ENCODE results near the gene RAB20. TPM values are rescaled to one million over a fixed set of nuclear protein-coding genes. Genes with fewer than 3 reads are reported as not detected.

The RAB20 gene
- total and polyA plus RNA-seq, 2 donors (not counting 1 experiment from before 2014, with no cell fraction given): 2.4 to 4.6 TPM

GRCh38 chr13:110521296-110521680 lies 40.2 kb downstream of the RAB20 start:
- Mint-ChIP-seq H3K27me3 (no peaks in the 10 kb centered on the region), H3K9me3 (ENCODE audit: insufficient read depth) (no peaks in the 10 kb centered on the region), H3K4me3 (no peak overlapping the region), H3K27ac (no peak overlapping the region), H3K4me1 (peaks cover 26% of the 10 kb centered on the region)
- peaks cover 0 to 5% (median 0%) of the 10 kb centered on the region in 4 experiments for H3K27me3 ChIP-seq (replicated peaks in 1 of 4; ENCODE audit: control extremely low read depth in 1 of 4, control insufficient read depth in 3 of 4, insufficient read depth in 4 of 4, low read length in 3 of 4)
- intact Hi-C loops (cut with micrococcal nuclease): no loop called here
- ATAC-seq (ENCODE audit: low read depth) (no peak), DNase-seq (no peak)
- ChIA-PET CTCF (interaction anchor here (1.4 kb wide), 1 partner anchor 66 kb away, joined by 7 read pairs; no protein-coding TSS in a partner anchor), POLR2A (interaction anchor here (0.6 kb wide), 1 partner anchor 57 kb away, joined by 4 read pairs; no protein-coding TSS in a partner anchor)
- H3K4me3 ChIP-seq (ENCODE audit: control extremely low read depth in 1 of 5, extremely low read depth in 1 of 5, insufficient read depth in 1 of 5, low read depth in 2 of 5, low read length in 4 of 5): no peak overlapping the region
- TF ChIP-seq EZH2 (IDR thresholded peaks at IDR 0.05; ENCODE audit: borderline replicate concordance, insufficient read depth, low read depth, low read length, poor library complexity, severe bottlenecking): no peak
- no peak for TF ChIP-seq CTCF (IDR thresholded peaks at IDR 0.05)
- H3K4me1 ChIP-seq (ENCODE audit: control insufficient read depth in 2 of 2, insufficient read depth in 2 of 2, low read length in 2 of 2): peaks cover 20 to 21% of the 10 kb centered on the region in 2 donors
- no peak overlapping the region for H2AFZ ChIP-seq (ENCODE audit: insufficient read depth, low read depth, low read length, poor library complexity, severe bottlenecking)
- no peak overlapping the region for H3K4me2 ChIP-seq (replicated peaks; ENCODE audit: low read depth, low read length, poor library complexity, severe bottlenecking)
- H3K9ac ChIP-seq (ENCODE audit: low read length): no peak overlapping the region
- peaks cover 0 to 4% (median 0%) of the 10 kb centered on the region in 3 donors for H3K9me3 ChIP-seq (ENCODE audit: control extremely low read depth in 1 of 3, control insufficient read depth in 2 of 3, insufficient read depth in 1 of 3, low read length in 2 of 3)
- no peaks in the 10 kb centered on the region for H3K79me2 ChIP-seq (ENCODE audit: control insufficient read depth, insufficient read depth, low read length)
- no peaks in the 10 kb centered on the region for H4K20me1 ChIP-seq (ENCODE audit: control insufficient read depth, insufficient read depth, low read length, poor library complexity, severe bottlenecking)
- no peaks in the 10 kb centered on the region for H3K36me3 ChIP-seq (replicated peaks in 1 of 2; ENCODE audit: control extremely low read depth in 1 of 2, control insufficient read depth in 1 of 2, extremely low read depth in 1 of 2, insufficient read depth in 2 of 2, low read length in 1 of 2)
- no peak overlapping the region for H3K27ac ChIP-seq (ENCODE audit: low read length in 2 of 2)
- 94% methylated on average over 8 of the region's 10 CpGs for WGBS (ENCODE audit: insufficient coverage)

DNA sequence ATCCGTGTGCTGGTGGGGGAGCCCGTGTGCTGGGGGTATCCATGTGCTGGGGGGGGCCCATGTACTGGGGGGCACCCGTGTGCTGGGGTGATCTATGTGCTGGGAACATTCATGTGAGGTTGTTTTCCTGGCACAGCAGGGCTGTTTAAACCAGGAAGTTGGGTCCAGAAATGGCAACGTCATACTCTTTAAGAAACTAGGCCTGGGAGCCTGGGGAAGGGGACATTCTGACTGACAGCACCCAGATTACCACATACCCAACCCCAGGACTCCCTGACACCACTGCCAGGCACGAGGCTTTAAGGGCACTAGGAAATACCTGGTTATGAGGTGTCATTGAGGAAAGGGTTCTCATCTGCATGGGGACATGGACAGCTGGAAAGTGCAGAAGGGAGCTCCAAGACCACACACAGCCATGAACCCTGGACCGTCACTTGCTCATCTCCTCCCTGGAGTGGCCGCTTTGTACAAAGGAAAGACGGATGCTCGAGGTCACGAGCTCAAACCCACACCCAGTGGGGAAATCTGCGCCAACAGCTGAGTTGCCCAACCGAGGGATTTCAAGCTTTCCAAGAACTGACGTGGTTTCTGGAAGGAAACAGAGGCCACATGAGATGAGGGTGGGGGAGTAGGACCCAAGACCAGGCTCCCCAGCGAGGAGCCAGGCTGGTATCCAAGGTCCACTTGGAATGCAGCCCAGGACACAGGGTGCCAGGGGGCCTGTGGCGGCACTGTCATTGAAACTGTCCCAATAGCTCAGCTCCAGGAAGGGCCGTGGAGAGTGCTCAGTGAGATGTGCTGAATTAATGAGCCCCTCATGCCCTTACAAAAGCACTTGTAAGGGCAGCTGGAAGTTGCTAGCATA lies 40.9 kb downstream of the RAB20 start:
- Histone ChIP-seq H3K4me2 (replicated peaks; ENCODE audit: low read depth, low read length, poor library complexity, severe bottlenecking) (no peak overlapping the region), H3K4me1 (ENCODE audit: control insufficient read depth in 2 of 2, insufficient read depth in 2 of 2, low read length in 2 of 2) (peaks cover 16% of the 10 kb centered on the region in 2 donors), H3K27me3 (replicated peaks in 1 of 4; ENCODE audit: control extremely low read depth in 1 of 4, control insufficient read depth in 3 of 4, insufficient read depth in 4 of 4, low read length in 3 of 4) (peaks cover 0 to 5% (median 0%) of the 10 kb centered on the region in 4 experiments), H3K79me2 (ENCODE audit: control insufficient read depth, insufficient read depth, low read length) (no peaks in the 10 kb centered on the region), H2AFZ (ENCODE audit: insufficient read depth, low read depth, low read length, poor library complexity, severe bottlenecking) (no peak overlapping the region), H4K20me1 (ENCODE audit: control insufficient read depth, insufficient read depth, low read length, poor library complexity, severe bottlenecking) (no peaks in the 10 kb centered on the region), H3K9me3 (ENCODE audit: control extremely low read depth in 1 of 3, control insufficient read depth in 2 of 3, insufficient read depth in 1 of 3, low read length in 2 of 3) (no peaks in the 10 kb centered on the region), H3K4me3 (ENCODE audit: control extremely low read depth in 1 of 5, extremely low read depth in 1 of 5, insufficient read depth in 1 of 5, low read depth in 2 of 5, low read length in 4 of 5) (no peak overlapping the region), H3K36me3 (replicated peaks in 1 of 2; ENCODE audit: control extremely low read depth in 1 of 2, control insufficient read depth in 1 of 2, extremely low read depth in 1 of 2, insufficient read depth in 2 of 2, low read length in 1 of 2) (no peaks in the 10 kb centered on the region), H3K27ac (ENCODE audit: low read length in 2 of 2) (no peak overlapping the region), H3K9ac (ENCODE audit: low read length) (no peak overlapping the region)
- intact Hi-C loops (cut with micrococcal nuclease): no loop called here
- no peaks in the 10 kb centered on the region for H3K9me3 Mint-ChIP-seq (ENCODE audit: insufficient read depth)
- ChIA-PET POLR2A (no interaction called here), CTCF (interaction anchor here (1.4 kb wide), 1 partner anchor 65 kb away, joined by 7 read pairs; no protein-coding TSS in a partner anchor)
- H3K27ac Mint-ChIP-seq: no peak overlapping the region
- no peak overlapping the region for H3K4me3 Mint-ChIP-seq
- ATAC-seq (ENCODE audit: low read depth): no peak
- DNase-seq: no peak
- H3K27me3 Mint-ChIP-seq: no peaks in the 10 kb centered on the region
- H3K4me1 Mint-ChIP-seq: peaks cover 19% of the 10 kb centered on the region
- TF ChIP-seq CTCF (IDR thresholded peaks at IDR 0.05) (no peak), EZH2 (IDR thresholded peaks at IDR 0.05; ENCODE audit: borderline replicate concordance, insufficient read depth, low read depth, low read length, poor library complexity, severe bottlenecking) (no peak)
- 70% methylated on average over 11 of the region's 16 CpGs for WGBS (ENCODE audit: insufficient coverage)
